NCI-H1417 treated with DMSO at 0.1 percent for 48 hours (cell line): Measurements from ENCODE around the gene ITPK1.
"Not testable (repeated sequence)": the region's sequence is repeated elsewhere in the genome, so short reads cannot be mapped to it uniquely, and the experiment has no call there.

Experiments
- DNase-seq: peaks from one replicate; lab custom pipeline; 2025; lab: John Stamatoyannopoulos, UW

The ITPK1 gene

DNA sequence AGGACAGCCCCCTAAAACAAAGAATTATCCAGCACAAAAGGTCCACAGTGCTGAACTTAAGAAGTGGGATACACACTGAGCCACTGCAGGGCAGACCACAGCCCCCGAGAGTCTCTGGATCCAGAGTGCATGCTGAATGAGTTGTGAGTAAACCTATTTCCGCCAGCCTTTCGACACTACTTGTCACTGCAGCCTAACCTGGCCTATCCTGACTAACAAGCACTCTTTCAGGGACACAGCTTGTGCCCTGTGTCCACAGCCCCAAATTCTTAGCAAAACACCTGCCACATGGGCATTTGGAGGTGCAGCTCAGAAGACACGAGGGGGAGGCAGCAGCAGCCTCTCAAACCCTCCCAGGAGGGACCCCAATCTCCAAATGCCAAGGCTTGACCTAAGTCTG lies 31.3 kb downstream of the ITPK1 start:
- no peak for DNase-seq

DNA sequence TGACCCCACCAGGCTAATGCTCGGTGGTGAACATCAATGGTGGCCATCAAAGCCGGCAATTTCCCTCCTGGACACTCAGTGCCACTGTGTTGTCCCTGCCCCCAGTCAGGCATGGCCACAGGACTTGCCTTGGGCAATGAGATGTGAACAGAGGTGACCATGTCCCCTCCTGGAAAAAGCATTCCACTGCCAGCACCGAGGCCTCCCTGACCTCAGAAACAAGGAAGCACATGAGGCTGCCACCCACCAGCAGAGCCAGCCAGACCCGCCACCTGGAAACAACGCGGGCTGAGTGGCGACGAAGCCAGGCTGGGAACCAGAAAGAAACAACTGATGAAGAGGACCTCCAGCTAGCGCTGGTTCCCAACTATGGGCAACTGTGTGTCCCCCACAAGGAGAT lies 31.8 kb downstream of the ITPK1 start:
- DNase-seq: no peak

DNA sequence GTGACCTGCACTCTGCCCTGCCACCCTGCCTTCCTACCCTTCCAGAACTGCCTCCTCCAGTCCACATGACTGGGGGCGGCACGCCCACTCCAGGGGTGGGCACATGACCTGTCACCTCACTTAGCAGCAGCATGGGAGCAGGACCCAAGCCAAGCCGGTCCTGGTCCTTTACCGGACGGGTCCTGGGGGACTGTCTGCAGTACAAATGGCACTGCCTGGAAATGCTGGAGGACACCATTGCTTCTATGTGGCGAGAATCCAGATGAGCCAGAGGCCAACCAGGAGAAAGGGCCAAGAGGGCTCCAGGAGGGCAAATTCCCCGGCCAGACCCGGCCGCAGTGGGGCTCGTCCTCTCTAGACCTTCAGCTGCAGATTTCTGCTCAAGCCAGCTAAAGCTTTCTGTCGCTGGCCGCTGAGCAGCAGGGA lies 33.1 kb downstream of the ITPK1 start:
- no peak for DNase-seq

DNA sequence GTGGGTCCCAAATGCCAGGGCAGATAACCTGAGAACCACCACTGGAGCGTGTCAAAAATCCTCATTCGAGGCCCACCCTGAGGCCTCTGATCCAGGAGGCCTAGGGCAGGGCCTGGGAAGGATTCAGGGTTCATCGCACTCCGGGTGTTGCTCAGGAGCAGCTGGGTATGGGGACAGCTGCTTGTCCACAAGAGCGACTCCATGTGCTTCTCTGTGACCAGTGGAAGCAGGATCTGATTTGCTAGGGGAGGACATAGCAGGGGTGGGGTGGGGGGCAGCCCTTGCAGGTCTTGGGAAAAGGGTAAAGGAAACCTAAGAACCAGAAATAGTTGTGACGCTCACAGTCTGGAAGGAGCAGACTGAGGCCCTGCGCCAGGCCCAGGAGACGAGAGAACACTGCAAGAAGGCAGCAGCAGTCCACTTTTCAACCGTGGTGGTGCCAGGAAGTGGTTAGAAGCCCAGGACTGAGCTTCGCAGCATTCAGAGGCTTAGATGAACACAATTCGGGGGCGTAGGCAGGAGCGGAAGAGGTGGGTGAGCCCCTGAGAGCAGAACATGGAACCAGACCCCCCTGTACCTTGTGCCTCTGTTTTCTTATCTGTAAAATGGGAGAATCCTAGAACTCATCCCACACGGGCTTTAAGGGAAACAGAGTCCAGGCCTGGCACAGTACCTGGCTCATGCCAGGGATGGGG lies 33.7 kb downstream of the ITPK1 start:
- DNase-seq: no peak

DNA sequence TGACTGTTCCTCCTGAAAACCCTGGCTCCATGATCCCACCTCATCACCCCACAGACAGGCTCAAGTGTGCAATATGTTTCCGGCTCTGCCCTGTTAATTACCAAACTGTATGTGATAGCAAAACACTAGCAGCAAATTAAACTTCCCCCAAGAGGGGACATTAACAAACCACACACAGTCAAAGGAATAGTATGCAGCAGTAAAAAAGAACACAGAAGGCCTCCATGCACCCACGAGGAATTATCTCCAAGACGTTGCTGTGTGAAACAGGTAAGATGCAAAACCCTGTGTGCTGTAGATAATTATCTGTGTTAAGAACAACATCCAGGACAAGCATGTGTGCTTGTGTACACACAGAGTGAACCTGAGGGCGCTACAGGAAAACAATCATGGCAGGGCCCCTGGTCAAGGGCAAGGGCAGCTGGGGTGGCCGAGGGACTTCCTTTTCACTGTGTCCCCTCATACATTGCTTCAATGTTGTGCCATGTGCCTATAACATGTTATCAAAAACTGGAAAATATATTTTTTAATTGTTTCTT lies 35.8 kb downstream of the ITPK1 start:
- no peak for DNase-seq

DNA sequence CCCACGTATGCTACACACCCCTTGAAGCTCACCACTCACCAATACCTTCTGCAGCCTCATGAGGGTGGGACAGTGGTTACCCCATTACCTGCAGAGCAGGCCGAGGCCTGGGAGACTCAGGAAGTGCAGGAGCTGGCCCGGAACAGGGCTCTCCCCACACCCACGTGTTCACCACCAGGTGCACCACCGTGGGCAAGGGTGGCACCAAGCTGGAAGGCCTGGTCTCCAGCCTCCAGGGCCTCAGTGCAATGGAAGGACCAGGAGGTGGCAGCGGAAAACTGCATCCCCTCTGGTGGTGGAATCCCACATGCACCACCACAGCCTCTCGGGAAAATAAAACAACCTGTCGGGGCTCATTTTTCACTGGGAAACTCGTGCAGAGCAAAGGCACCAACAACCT lies 36.4 kb downstream of the ITPK1 start:
- no peak for DNase-seq

DNA sequence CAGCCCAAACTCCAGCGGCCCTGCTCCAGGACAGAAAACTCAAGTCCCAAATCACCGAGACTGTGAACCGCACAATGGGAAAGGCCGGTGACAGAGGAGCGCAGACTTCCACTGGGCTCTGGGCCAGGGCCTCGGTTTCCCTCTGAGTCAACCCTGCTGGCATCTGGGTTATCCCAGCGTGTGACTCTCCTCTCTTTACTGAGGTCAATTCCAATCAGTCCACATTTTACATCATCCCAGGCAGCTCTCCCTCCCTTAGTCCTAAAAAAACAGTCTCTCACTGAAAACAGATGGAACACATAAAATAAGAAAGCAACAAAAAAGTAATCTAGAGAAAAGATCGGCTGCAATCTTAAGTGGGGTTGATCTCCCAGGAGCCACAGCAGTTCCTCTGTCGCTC lies 36.9 kb downstream of the ITPK1 start:
- no peak for DNase-seq

DNA sequence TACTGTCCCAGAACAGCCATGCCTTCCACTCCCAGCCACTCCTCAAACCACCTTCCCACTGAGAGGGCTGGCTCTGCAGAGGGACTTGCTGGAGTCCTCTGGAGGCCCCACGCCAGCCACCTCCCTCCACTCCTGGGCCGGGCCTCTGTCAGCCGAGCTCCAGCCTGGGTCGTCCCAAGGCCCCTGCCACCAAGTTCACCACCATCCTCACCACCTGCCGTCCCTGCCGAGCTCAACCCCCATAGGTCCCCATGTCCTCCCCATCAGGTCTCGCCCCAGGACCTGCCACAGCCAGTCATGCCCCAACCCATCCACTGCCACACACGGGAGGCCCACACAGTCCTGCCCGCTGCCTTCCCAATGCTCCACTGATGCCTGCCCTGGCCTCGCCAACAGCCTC lies 39.0 kb downstream of the ITPK1 start:
- DNase-seq: no peak

DNA sequence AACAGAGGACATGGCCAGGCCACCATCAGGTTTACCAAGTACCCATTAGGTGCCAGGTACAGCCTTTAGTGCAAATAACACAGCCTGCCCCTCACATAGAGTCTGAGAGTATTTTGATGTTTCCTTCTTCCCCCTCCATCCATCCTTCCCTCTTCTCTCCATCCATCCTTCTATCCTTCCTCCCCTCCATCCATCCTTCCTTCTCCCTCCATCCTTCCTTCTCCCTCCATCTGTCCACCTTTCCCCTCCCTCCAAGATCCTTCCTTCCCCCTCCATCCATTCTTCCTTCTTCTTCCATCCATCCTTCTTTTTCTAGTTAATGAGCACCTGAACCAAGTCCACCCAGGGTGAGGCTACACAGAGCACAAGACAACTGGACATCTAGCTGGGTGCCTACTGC lies 39.8 kb downstream of the ITPK1 start:
- DNase-seq: no peak

DNA sequence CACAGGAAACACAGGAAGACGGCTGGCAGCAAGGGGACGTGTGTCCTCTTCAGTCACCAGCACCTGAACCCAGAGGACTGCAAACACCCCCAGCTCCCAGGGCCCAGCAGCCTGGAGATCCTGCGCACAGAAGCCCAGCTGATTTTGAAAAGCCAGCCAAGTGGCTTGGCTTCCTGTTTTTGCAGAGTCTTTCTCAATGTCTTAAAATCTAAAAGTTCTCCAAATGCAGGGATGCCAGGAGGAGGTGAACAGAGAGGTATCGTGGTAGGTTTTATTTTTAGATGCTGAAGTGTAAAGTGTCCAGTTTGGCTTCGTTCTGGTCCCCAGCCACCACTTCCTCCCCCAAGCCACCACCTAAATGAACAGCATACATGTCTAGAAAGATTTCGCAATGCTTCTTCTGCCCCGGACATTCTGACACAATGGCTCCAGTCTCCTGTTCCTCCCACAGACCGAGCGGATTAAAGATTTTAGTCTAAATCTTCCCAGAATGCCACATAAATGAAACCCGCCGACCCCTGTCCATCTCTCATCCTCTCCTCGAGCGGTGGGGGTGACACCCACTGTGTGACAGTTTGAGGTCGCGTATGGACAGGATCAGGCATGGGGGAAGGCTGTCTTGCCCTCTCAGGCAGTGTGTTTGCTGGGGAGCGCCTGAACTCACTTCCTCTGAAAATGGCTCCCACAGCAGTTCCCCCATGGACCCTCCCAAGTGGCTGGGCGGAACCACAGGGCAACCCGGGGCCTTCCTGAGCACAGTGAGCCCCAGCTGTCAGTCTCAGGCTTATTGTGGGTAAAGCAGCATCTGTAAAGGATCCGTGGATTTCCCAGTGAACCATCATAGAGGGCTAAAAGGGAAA lies 41.6 kb downstream of the ITPK1 start:
- no peak for DNase-seq

DNA sequence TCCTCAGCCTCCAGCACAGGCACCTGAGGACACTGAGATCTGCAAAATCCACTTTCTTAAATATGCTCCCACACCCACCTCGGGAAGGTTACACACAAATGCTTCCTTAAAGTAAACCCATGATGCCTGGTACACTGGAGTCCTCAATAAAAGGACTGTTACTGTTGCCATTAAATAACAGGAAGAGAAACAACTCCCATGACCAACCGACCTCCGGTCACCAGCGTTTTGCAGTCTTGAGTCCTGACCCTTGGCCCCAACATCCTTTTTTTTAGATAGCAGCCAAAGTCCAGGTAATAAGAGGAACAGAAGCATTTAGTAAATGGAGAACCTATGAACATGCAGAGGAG lies 42.4 kb downstream of the ITPK1 start:
- DNase-seq: no peak

DNA sequence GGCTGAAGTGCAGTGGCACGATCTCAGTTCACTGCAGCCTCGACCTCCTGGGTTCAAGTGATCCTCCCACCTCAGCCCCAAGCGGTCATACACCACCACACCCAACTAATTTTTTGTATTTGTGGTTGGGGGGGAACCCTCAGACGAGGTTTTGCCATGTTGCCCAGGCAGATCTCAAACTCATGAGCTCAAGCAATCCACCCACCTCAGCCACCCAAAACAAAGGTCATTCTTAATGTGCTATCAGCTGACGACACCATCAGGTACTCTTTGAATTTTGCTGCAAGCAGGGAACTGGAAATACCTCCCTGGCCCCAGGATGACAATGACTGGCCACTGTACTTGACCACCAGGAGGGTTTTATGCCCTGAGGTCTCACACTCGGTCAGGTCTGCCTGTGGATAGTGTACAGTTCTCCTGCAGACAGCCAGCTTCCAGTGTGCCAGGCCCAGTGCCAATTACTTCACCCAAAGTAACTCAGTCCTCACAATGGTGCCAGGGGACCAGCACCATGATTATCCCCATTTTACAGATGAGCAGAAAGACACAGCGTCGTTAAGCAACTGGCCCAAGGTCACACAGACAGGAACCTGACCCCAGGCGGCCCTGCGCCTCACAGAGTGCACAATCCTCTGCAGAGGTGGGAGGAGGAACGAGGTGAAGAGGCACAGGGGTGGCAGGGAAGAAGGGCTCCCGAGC lies 42.9 kb downstream of the ITPK1 start:
- DNase-seq: no peak

DNA sequence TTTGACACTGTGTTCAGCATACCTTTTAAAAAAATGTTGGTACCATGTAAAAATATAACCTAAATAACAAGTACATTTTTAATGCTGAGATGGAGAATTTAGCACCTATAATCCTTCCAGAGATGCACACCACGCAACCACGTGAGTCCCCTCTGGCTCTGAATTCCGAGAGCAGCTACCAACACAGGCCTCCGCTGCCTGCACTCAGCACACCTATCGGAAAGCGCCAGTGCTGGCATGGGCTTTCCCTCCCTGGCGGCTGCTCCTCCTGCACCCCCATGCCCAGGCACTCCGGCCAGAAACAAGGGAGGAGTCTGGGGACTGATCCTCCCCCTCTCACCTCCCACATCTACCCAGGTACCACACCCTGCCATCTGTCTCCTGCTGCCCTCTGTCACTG lies 47.0 kb downstream of the ITPK1 start:
- no peak for DNase-seq

DNA sequence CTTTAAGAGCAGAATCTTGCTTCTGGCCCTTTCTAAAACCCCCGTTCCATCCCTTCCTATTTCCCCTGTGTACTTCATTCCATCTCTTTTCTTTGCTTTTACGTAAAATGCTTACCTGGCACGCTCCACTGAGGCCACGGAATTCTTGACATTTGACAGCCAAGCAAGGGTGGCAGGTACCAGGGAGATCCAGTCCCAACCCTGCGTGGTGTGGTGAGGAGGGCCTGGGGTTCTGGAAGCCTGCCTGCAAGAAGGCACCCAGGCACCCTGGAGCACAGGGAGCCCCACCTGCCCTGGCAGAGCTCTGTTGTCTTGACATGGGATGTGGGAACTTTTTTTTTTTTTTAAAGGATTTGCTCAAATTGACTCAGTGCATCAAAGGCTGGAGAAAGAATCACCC lies 48.6 kb downstream of the ITPK1 start:
- DNase-seq: no peak

DNA sequence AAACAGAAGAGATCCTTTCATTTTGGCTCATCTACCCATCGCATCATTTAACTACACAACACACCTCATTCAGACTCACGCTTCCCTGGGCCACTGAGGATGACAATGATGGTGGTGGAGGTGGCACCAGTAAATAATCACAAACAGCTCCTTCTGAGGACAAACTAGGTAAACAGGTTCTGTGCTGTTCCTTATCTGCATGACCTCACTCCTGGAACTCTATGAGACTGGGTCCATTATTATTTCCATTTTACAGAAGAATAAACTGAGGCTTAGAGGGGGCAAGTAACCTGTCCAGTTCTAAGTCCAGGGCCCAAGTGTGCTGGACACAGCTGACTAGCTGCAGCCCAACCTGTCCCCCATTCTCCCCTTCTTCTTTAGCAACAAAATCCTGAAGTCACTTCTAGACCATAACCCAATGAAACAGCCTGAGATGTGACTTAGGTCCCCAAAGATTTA lies 50.4 kb downstream of the ITPK1 start:
- no peak for DNase-seq

DNA sequence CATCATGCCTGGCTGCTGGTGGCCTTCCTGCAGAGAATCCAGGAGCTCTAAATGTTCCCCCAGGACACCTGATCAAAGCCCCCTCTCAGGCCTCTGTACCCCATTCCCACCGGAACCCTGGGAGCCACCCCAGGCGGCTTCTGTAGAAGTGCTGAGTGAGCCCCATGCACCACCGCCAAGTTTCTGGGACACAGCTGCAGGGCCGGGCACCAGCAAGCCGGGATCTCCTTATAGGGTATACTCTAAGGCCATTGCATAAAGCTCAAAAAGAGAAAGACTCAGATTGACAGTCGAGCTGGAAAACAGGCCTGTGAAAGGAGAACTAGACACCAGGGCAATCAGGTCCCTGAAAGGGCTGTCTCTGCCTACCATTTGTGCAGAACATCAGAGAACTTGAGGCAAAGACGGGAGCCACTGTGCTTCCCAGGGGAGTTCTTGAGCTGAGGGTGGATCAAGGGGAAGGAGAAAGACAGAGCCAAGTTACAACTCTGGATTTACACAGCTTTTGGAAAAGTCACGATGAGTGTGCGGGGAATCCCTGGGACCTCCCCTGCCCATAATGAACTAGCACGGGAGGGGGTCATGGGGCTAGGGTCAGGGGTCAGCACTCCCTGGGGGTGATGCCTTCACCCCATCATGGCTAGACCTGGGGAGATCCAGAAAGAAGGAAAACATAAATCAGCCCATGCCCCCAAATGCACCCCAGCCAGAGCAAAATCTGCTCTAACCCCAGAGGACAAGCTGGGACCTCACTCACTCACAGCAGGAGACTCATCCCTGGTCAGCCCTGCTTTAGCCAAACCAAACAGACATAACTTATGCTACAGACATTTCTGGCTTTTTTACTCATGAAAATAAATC lies 51.1 kb downstream of the ITPK1 start:
- no peak for DNase-seq

DNA sequence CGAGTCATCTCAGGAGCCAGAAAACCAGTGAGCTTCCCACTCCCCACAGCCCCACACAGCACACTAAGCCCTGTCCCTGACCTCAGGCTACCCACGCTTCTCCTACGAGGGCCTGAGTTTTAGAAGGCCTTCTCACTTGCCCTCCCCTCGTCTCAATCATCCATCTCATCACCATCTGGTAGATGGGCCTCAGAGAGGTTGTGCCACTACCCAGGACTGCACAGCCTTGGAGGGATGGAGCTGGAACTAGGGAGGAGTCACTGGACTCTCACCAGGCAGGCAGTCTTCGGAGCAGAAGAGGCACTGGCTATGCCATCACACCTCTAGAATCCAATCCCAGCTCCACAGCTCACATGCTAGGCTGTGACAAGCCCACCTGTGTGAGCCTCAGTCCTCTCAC lies 52.3 kb downstream of the ITPK1 start:
- DNase-seq: no peak

DNA sequence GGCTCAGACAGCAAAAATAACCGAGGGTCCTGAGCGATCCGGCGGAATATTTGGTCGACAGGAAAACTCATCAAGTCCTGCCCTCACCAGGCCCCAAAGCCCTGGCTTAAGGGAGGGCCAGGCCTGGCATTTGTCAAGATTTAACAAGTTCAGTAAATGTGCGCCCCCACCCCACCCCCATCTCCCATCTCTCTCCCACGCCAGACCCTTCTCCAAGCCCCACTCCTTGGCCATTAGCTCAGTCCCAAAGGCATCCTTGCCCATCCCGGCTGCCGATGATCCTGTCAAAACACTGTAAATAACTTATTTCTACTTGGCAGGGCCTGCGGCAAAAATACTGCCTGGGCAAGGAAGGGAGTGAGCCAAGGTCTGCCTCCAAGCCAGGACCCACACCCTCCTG lies 52.8 kb downstream of the ITPK1 start:
- DNase-seq: no peak

DNA sequence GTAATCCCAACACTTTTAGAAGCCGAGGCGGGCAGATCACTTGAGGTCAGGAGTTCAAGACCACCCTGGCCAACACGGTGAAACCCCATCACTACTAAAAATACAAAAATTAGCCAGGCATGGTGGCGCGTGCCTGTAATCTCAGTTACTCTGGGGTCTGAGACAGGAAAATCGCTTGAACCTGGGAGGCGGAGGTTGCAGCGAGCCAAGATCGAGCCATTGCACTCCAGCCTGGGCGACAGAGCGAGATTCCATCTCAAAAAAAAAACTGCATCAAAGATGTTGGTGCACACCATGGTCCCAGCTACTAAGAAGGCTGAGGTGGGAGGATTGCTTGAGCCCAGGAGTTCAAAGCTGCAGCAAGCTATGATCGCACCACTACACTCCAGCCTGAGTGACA lies 53.7 kb downstream of the ITPK1 start:
- not testable (repeated sequence) for DNase-seq

DNA sequence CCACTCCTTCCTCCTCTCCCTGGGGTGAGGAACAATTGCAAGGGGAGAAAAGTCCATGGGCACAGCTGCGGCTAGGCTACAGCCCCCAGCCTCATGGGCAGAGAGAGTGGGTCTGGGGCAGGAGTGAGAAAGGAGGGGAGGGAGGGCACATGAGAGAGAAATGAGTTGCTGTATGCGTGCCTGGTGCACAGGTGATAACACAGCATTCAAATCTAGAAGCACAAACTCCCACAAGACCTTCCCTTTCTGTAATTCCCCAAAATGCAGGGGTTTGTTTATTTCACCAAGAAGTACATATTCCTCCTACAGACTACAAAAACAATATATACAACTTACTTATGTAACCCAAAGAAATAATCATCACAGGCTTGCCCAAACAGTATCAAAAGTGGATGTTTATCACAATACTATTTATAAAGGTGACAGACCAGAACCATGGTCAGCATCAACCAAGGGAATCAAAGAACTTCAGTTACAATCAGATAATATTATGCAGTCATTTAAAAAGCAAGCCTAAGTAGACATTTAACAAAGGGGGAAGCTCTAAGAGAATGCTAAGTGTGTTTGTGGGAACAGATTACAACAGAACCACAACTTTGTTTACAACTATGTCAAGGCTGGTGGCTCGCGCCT lies 54.2 kb downstream of the ITPK1 start:
- no peak for DNase-seq

DNA sequence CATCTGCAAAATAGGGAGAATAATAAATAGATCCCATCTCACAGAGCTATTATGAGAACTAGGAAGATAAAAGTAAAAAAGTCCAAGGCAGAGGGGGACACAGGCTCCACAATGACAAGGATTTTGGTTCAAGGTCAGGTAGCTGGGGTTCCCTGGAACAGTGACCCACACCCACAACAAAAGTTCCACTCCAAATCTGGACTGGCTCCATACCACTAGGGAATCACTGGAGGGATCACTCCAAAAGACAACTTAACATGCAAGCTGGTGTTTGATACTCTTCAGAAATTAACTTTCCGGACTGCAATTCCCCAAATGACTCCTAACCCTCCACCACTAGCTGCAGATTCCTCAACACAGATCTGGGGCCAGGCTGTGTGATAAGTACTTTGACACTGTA lies 54.9 kb downstream of the ITPK1 start:
- no peak for DNase-seq
